NCI-H2171 (cell line): Measurements from ENCODE around the gene BCOR.

Experiments used
- DNase-seq: peaks from one replicate; lab custom pipeline; 2025; lab: John Stamatoyannopoulos, UW

BCOR gene

DNA sequence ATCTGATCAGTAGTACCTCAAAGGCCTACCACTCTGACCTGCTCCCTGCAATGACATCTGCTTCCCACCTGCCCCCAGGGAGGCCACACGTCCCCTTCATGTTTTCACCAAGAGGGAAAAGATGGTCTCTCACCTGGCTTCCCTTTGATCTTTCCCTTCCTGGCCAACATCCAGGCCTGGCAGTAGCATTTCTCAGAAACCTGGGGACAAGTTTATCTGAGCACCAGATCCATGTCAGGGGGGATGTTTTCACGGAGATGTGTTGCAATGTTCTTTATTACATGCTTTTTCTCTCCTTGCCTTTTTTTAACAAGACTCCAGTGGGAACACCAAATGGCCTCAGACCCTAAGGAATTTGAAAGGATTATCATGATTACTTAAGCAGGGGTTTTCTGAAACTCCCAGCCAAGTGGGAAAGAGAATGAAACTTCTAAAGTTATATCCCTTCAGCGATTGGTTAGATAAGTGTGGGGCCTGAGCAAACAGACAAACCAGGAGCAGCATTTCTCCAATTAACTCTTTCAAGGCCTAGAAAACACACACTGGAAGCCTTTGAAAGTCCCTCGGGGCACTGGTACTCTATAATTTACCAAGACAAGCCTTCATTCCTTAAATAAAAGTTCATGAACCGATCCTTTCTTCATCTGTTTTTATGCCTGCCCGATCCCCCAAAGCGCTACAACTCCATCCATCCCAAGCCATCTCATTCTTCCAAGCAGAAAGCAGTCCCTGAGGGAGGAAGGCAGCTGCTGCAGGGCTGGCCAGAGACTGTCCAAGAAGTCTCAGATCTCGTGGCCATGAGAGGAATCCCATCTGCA, 94.1 kb downstream of the BCOR start:
- no peak for DNase-seq

DNA sequence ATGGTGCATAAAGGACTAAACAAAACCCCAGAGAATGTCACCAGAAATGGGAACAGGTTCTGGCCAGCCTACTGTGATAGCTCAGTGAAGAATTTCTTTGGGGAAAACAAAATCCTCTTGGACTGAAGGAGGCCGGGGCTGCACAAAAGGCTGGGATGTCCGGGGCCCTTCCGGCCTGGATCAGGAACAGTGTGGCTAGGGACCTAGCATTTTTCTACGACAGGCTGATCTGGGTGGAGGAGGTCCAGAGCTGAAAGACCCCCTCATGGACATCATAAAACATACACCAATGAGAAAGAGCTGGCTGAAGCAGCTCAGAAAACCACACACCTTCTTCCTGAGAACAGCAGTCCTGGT, 94.7 kb downstream of the BCOR start:
- no peak for DNase-seq
